ELF-1 (cell line): ENCODE measurements around the gene TOP3A.

ENCODE experiments used
- DNase-seq: peaks from one replicate; pipeline ENCODE4 v3.0.0-alpha.2; 2016; ENCODE audit warnings: low read depth, low spot score

The TOP3A gene

DNA sequence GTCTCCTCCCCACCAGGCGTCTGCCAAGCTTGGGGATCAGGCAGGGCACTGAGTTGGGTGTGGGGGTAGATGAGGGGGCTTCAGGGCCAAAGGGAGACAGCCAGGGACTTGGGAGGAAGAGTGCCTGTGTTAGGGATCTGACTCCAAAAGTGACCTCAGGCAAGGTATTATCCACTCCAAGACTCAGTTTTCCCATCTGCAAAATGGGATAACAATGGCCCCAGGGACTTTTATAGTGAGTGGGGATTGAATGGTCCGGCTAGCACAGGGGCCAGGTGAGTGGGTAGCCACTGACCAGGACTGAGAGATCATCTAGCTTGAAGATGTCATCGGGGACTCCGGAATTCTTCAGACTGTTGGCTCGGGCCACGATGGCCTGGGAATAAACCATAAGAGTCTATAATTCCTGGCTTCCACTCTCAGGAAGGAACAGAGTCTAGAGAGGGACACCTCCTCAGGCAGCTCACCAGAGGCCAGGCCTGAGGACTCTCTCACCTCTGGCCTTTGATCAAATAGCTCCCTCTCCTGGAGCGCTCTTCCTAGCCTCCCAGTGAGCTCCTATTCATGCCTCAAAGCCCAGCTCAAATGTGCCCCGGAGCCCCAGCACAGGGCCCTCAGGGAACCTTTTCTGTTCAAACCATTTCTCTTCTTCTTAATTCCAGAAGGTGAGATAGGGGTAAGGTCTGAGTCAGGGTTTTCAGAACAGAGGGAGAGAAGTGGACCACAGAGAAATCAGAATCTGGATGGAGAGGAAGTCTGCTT, 59.7 kb downstream of the TOP3A start:
- DNase-seq: peak; percentile 59

DNA sequence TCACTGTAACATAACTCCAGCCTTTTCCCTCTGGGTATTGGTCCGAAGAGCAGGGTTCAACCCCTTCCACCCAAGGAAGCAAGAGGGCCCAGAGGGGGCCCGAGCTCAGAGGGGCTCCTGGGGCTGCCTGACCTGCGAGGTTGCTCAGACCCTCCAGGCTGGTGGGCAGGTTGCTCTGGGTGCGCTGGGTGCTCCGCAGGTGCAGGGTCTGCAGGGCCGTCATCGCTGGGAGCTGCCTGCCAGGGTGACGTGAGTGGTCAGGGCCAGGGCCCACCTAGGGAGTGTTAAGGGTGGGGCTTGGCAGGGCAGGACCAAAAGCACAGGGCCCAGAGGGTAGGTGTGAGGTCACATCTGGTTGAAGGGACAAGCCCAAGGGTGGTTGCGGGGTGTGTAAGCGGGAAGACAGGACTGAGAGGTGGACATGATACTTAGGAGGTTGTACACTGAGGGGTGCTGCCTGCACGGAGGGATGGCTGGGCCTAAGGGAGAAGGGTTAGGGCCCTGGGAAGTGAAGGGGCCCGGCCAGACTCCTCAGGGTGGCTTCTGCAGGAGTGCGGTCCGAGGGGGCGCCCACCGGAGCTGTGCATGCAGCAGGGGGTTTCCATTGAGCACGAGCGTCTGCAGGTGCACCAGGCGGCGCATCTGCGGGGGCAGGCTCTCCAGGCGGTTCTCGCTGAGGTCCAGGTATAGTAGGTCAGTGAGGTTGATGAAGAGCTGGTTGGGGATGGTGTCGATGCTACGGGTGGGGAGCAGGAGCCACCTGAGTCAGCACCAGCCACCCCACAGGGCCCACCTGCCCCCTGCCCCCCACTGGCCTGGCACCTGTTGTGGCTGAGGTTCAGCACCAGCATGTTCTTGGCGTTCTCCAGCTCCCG, 60.6 kb downstream of the TOP3A start:
- no peak for DNase-seq

DNA sequence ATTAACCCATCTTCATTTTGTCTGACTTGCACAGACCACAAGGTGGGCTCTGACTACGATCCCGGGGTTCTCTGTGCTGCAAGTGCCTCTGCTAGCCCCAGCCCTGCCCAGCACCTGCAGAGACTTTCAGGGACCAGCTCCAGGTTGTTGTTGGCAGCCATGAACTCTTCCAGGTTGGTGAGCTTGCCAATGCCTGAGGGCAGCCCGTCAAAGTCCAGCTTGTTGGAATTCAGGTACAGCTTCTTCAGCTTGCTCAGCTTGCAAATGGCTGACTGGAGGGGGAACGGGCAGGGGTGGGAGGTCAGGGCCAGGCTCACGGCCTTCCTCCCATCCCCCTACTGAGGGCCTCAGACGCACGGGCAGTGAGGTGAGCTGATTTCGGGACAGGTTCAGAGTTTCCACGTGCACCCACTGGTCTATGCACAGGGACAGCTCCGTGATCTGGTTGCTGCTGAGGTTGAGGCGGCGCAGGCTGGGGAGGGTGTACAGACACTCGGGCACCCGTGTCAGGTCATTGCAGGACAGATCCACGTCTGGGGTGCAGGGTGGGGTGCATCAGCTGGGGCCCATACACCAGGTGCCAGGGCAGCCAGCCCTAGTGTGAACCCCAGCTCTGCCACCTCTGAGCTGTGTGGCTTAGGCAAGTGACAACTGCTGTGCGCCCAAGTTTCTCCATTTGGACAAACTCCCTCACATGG, 61.5 kb downstream of the TOP3A start:
- no peak for DNase-seq

DNA sequence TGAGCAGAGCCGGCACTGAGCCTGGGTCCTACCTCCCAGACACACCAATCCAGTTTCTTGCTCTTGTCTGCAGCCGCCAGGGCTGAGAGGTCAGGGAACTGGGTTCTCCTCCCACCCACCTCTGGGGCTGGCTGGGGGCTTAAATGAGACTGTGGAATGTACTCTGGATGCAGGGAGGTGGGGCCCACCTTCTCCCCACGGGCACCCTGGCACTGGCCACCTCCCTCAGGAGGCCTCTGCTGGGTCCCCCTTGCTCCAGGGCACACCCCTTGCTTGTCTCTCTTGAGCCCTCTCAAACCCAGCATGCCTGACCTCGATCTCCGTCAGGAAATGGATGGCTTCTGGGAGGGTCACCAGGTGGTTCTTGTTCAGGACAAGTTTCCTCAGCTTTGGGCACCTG, 62.6 kb downstream of the TOP3A start:
- no peak for DNase-seq

DNA sequence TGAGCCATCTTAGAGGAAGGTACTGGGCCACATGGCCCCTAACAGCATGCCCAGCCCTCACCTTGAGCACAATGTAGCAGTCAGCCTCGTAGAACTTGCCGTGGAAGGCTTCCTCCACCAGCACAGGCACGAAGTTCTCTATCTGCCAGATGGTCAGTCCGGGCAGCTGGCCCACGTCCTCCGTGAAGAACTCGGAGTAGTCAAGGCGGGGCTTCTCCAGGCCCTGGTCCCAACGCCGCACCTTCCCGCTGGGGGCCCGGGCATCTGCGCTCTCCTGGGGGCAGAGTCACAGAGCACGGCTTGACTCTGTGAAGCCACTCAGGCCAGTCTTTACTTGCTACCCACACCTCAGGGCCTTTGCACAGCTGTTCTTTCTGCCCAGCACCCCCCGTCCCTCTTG, 63.6 kb downstream of the TOP3A start:
- DNase-seq: no peak

DNA sequence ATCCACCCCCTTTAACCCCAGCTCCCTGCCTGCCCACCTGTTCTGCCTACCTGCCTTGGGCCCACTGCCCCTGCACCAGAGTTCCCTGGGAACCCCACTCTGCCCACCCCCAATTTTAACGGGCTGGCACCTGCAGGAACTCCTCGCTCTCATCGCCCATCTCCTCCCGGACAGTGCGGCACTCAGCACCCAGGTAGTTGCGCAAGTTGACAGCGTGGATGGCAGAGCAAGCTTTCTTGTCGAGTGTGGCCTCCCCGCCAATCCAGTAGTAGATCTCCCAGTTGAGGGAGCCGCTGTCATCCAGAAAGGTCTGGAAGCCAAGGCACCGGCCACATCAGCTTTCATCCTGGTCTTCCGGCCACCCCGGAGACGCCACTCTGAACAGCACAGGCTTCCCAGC, 64.1 kb downstream of the TOP3A start:
- no peak for DNase-seq

DNA sequence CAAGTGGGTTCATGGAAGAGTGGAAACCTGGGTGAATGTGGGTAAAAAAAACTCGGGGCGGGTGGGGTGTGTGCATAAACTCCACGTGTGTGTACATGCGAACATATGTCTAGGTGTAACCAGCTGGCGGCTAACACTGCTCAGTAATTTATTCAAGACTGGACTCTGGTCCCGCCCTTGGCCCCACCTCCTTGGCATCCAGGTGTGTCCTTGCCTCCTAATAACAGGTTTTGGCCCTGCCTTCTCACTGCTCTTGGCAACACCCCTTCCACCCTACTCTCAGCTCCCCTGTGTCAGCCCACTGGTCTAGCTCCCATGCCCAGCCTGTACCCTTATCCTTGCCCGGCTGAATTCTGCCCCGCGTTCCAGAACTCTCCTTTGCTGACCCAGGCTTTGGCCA, 64.5 kb downstream of the TOP3A start:
- no peak for DNase-seq

DNA sequence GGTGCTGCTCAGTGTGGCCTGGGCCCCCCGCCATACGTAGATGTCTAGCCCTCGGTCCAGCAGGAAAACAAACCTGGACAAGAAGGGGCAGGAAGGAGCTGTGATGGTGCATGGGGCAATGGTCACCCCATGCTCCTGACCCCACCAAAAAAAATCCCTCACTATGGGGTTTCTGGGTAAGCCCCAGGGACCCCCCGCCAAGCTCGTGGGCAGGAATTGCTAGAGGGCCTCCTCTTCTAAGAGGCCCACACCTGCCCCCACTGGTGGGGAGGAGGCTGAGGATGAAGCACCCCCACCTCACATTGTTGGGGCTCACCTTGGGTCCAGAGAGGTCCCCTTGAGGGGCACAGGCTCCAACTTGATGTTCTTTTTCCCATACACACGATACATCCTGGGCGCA, 66.0 kb downstream of the TOP3A start:
- DNase-seq: no peak

DNA sequence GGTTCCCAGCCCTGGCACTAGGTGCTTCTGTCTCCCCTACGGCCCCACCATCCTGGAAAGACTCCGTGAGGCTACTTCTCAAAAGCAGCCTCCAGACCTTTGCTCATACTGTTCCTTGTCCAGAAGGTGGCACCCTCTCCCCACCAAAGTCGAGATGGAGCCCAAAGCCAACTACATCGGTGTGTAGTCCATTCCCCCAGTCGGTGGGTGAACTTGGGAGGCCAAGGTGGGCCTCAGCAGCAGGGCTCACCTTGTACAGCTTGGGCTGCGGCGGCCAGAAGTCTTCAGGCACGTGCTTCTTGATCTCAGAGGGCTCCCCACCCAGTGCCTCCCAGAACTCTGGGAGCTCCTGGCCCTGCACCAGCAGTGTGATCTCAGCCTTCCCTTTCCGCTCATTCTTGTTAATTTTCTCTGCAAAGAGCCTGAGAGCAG, 66.5 kb downstream of the TOP3A start:
- DNase-seq: peak; percentile 82

DNA sequence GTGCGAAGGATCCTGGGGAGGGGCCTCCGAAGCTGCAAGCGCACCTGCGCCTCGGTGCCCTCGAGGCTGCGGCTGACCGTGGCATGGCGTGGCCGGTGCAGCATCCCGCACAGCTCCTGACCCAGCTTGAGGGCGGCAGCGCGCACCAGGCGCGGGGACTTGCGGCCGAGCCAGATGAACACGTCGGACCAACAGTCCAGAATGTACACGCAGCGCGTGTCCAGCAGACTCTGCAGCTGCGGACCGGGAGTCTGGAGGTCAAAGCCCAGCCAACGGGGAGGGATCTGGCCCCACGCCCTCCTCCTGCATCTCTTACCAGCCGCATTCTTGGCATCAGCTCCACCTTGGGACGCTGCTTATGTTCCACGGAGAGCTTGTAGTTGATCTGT, 67.2 kb downstream of the TOP3A start:
- no peak for DNase-seq

DNA sequence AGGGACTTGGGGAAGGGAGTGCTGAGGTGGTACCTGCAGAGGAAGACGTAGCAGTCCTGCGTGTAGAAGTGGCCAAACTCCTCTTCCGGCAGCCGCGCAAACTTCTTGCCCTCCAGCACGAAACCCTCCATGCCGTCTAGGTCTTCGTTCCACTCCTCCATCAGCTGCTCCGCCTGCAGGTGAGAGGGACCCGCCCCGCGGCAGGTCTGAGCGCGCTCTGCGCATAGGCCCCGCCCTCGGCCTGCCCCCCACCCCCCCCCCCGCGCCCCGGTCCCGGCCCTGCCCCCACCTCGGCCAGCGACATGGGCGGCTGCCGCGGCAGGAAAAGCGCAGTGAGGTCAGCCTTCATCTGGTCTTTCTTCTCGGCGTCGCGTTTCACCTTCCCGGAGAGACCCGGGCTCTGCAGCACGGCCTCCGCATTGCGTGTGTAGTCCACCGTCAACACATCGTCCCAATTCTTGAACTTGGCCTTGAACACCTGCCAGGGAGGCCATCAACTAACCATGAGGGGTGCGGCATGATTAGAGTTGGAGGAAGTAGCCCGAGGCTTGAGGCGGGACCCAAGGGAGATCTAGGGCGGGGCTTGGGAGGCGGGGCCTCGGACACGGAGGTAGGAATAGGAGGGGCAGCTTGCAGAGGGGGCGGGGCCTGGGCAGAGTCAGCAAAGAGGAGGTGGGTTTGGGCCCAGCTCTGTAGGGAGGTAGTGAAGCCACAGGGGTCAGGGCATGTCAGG, 67.7 kb downstream of the TOP3A start:
- DNase-seq: peak; percentile 92

DNA sequence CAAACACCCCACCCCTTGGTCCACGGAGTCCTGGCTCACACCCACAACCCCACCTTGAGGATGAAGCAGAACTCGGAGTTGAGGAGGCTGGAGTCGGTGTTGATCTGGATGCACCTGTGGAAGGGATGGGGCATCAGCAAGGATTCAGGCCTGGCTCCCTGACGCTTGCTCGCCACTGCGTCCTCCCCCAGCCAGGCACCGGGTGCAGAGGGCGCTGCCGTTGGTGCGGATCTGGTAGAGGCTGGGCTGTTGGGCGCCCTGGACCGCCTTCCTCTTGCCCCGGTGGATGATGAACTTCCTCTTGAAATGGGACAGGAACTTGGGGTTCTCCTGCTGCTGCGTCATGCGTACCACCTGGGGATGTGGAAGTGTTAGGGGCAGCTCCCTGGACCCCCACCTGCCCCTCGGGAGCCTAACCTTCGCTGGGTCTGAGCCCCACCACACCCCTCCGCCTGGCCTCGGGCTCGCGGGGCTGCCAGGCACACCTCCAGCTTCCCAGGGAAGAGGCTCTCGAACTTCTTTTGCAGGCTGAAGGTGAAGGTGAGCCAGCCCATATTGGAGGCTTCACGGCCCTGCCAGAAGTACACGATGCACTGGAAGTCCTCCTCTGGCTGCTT, 68.6 kb downstream of the TOP3A start:
- no peak for DNase-seq

DNA sequence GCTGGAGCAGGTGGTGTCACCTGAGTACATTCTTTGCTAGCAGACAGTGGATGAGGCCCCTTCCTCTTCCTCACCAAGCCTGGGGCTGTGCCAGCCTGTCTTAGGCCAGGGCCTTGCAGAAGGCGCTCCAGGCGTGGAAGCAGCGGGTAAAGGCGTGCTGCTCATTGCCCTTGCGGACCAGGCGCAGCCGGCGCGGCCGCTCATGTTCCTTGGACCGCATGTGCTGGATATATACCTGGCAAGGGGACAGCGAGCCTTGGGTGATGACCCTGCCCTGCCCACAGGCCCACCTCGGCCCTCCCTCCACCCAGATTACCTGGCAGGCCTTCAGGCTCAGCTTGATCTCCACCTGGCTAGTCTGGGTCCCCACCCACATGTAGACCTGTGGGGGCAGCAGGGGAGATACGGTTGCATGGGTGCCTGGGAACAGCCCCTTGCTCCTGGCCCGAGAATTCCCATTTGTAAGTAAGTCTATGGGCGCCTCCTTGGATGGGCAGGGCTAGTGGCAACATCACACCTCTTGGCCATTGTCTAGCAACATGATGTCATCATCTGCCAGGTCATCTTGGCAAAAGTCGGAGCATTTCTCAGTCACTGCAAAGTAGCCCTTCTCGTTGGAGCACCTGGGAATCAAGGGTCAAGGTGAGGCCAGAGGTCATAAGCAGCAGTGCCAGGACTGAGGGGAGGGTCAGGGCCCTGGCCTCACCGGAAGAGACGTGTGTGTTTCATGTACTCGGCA, 69.6 kb downstream of the TOP3A start:
- no peak for DNase-seq

DNA sequence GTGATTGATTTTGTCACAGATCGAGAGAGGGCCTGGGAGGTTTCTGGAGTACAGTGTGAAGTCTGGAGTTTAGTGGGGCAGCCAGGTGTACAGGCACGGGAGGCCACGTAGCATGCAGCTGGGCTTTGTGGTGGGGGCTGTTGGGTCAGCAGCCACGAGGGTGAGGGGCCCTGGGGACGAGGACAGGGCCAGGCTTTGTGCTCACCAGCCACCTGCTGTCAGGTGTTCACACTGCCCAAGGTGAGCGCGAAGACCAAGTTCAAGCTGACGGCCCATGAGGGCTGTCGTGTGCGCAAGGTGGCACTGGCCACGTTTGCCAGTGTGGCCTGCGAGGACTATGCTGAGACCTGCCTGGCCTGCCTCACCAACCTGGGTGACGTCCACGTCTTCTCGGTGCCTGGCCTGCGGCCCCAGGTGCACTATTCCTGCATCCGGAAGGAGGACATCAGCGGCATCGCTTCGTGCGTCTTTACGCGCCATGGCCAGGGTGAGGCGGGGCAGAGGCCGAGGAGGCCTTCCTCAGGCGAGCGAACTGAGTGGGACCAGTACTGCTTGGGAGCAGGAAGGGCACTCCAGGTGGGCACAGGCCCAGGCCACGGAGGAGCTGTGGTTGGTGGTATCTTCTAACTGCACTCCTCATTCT, 73.4 kb downstream of the TOP3A start:
- DNase-seq: no peak

DNA sequence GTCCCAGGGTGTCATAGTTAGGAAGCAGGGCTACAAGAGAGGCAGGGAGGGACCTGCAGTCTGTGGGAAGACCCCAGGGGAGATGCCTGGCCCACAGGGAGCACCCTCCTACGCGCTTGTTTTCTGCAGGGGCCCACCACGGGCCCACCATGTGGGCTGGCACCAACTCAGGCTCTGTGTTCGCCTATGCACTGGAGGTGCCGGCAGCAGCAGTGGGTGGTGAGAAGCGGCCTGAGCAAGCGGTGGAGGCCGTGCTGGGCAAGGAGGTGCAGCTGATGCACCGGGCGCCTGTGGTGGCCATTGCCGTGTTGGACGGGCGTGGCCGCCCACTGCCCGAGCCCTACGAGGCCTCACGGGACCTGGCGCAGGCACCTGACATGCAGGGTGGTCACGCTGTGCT, 74.3 kb downstream of the TOP3A start:
- DNase-seq: no peak

DNA sequence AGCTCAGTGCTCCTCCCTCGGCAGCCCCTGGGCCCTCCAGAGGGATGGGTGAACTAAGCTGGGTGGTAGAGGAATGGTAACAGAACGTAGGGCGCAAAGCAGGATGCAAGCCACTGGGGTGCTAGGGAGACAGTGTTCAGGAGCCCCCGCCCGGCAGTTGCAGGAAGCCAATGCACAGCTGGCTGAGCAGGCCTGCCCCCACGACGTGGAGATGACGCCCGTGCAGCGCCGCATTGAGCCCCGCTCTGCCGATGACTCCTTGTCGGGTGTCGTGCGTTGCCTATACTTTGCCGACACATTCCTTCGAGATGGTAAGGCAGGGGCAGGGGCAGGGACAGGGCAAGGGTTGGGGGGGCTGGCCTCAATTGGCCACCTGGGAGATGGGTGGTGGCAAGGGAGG, 76.5 kb downstream of the TOP3A start:
- no peak for DNase-seq

DNA sequence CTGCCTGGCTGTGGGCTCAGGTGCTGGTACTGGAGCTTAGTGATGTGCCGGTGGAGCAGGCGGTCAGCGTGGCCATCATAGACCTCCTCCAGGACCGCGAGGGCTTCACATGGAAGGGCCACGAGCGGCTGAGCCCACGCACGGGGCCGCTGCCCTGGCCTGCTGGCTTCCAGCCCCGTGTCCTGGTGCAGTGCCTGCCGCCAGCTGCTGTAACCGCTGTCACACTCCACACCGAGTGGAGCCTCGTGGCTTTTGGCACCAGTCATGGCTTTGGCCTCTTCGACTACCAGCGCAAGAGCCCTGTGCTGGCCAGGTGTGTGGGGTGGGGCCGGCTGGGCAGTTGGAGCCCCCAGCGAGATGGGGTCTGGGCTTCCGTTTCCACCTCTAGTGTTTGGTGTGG, 77.3 kb downstream of the TOP3A start:
- DNase-seq: no peak

DNA sequence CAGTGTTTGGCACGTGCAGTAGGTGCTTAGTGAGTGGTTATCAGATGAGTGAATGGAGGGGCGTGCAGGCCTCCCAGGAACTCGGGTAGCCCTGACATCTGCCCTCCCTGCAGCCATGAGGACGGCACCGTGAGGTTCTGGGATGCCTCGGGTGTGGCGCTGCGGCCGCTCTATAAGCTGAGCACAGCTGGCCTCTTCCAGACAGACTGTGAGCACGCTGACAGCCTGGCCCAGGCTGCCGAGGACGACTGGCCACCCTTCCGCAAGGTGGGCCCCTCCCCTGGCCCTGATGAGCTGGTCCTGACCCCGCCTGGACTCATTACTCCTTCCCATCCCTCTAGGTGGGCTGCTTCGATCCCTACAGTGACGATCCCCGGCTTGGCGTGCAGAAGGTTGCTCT, 78.3 kb downstream of the TOP3A start:
- no peak for DNase-seq

DNA sequence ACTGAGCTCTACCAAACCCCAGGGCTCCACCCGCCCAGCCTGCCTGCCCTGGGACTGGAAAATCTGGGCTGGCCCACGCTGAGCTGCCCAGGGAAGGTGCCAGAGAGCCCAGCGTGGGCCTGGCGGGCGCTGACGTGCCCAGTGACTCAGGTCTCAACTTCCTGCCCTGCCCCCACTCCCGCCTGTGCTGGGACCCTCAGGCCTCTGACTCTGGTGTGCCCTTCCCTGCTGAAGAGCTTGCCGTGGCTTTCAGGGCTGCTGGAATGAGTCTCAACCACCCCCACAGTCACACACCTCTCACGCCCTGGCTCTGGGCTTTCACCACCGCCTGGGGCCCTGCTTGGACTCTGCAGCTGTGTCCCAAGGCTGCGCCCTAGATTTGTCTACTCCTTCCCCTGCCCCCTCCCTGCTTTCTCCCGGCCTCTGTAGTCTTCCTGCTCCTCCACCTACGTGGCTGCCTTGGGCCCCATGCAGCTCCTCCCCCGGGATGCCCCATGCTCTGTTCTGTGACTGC, 79.0 kb downstream of the TOP3A start:
- DNase-seq: no peak

DNA sequence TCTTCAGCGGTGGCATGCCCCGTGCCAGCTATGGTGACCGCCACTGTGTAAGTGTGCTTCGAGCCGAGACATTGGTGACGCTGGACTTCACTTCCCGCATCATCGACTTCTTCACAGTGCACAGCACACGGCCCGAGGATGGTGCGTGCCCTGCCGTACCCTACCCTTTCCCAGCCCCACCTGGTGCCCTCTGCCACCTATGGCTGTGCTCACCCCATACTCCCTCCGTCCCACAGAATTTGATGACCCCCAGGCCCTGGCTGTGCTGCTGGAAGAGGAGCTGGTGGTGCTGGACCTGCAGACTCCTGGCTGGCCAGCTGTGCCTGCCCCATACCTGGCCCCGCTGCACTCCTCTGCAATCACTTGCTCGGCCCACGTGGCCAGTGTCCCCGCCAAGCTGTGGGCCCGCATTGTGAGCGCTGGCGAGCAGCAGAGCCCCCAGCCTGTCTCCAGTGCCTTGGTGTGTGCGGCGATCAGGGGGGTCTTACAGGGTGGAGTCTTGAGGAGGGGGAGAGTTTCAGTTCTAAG, 79.9 kb downstream of the TOP3A start:
- no peak for DNase-seq
